Measurements from ENCODE around the gene PLCZ1.

DNA sequence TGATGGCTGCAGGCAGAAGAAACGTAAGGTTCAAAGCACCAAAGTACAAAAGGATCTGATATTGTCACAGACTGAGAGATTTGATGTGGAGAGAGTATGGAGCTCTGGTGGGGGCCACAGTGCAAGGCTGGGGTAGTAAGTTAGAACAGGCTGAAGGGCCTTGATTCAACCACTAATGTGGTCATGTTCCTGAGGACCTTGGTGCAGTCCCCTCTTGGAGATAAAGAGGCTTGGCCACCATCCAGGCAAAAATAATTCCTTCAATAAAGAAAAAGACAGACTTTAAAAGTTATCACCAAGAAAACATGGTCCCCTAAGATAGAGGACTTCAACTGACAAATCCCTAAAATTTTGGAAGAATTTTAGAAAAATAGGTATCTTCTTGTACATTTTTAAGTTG lies 17.5 kb upstream of the PLCZ1 start:
- no peak for TF ChIP-seq EZH2 (IDR thresholded peaks at IDR 0.05; ENCODE audit: borderline replicate concordance, low read depth, low read length, poor library complexity, severe bottlenecking)
- TF ChIP-seq, protein P1, sequence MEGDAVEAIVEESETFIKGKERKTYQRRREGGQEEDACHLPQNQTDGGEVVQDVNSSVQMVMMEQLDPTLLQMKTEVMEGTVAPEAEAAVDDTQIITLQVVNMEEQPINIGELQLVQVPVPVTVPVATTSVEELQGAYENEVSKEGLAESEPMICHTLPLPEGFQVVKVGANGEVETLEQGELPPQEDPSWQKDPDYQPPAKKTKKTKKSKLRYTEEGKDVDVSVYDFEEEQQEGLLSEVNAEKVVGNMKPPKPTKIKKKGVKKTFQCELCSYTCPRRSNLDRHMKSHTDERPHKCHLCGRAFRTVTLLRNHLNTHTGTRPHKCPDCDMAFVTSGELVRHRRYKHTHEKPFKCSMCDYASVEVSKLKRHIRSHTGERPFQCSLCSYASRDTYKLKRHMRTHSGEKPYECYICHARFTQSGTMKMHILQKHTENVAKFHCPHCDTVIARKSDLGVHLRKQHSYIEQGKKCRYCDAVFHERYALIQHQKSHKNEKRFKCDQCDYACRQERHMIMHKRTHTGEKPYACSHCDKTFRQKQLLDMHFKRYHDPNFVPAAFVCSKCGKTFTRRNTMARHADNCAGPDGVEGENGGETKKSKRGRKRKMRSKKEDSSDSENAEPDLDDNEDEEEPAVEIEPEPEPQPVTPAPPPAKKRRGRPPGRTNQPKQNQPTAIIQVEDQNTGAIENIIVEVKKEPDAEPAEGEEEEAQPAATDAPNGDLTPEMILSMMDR (conservative IDR thresholded peaks at IDR 0.05; ENCODE audit: low read depth, low read length), result no peak

All from A673 (cell line).